Measurements from ENCODE around the gene RBBP4.

The RBBP4 gene

DNA sequence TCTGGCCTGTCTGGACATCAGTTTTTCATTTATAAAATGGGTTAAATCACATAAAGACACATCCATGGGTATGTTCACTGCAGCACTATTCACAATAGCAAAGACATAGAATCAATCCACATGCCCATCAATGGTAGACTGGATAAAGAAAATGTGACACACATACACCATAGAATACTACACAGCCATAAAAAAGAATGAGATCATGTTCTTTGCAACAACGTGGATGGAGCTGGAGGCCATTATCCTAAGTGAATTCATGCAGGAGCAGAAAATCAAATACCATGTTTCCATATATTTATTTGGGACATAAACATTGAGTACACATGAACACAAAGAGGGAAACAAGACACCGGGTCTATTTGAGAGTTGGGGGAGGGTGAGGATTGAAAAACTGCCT is 28.8 kb upstream of the RBBP4 start:
- H3K4me3 ChIP-seq (ENCODE audit: low read depth in 1 of 2, low read length in 2 of 2): no peak overlapping the region
- DNase-seq (no peak), ATAC-seq (ENCODE audit: insufficient read depth, low read depth) (no peak)
- no peaks in the 10 kb centered on the region for H4K20me1 ChIP-seq (ENCODE audit: insufficient read depth, low read length)
- H3K27ac ChIP-seq (ENCODE audit: low read length): no peak overlapping the region
- H2AFZ ChIP-seq (ENCODE audit: low read depth, low read length): no peak overlapping the region
- H3K4me2 ChIP-seq (ENCODE audit: insufficient read depth, low read length): no peak overlapping the region
- no peaks in the 10 kb centered on the region for H3K27me3 ChIP-seq (ENCODE audit: insufficient read depth, low read length, poor library complexity)
- no peaks in the 10 kb centered on the region for H3K79me2 ChIP-seq (ENCODE audit: insufficient read depth, low read length)
- H3K9ac ChIP-seq (ENCODE audit: low read depth, low read length): no peak overlapping the region
- H3K36me3 ChIP-seq (ENCODE audit: insufficient read depth, low read length): peaks cover 15% of the 10 kb centered on the region; the same call in 1 of the 2 replicates
- peaks cover 19% of the 10 kb centered on the region for H3K4me1 ChIP-seq (ENCODE audit: insufficient read depth, low read length)
- TF ChIP-seq, protein P1, sequence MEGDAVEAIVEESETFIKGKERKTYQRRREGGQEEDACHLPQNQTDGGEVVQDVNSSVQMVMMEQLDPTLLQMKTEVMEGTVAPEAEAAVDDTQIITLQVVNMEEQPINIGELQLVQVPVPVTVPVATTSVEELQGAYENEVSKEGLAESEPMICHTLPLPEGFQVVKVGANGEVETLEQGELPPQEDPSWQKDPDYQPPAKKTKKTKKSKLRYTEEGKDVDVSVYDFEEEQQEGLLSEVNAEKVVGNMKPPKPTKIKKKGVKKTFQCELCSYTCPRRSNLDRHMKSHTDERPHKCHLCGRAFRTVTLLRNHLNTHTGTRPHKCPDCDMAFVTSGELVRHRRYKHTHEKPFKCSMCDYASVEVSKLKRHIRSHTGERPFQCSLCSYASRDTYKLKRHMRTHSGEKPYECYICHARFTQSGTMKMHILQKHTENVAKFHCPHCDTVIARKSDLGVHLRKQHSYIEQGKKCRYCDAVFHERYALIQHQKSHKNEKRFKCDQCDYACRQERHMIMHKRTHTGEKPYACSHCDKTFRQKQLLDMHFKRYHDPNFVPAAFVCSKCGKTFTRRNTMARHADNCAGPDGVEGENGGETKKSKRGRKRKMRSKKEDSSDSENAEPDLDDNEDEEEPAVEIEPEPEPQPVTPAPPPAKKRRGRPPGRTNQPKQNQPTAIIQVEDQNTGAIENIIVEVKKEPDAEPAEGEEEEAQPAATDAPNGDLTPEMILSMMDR (IDR thresholded peaks at IDR 0.05; ENCODE audit: borderline replicate concordance, extremely low read depth, low read length, poor library complexity, severe bottlenecking): no peak
- TF ChIP-seq EZH2 (IDR thresholded peaks at IDR 0.05; ENCODE audit: borderline replicate concordance, low read depth, low read length, severe bottlenecking): no peak
- H3K9me3 ChIP-seq (ENCODE audit: insufficient read depth, low read length, severe bottlenecking): no peaks in the 10 kb centered on the region

DNA sequence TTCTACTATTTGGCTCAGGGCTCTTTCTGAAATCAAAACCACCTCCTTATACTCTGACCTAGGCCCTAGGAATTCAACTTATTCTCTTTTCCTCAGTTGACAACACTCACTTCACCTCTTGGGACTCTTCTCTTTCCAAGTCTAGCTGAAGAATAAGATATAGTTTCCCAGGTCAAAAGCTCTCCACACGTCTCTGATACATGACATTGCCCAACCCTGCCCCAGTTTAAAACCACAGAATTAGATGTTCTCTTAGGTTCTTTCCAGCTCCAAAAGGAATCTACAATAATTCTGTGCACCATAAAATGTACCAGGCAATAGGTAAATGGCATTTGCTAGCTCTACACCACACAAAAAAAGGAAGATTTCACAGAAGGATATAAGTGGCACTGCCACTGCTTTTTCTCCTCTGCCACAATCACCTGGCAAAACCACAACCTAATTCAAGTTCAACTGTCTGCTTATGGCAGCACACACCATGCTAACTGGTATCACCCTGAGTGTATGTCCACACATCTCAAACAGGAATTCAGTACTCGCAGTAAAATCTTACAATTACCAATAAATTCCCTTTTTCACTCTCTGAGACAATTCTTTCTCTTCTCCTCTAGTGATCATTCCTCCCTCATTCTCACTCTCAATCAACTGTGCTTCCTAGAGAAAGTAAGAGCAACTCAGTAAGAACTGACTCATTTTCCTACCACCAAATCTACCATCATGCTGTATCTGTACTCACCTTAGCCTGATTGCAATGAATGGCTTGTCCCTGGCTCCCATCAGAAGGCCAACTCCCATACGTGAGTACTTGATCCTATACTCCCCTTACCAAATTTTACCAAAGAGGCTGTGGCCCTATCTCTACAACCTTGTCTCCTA is 28.0 kb upstream of the RBBP4 start:
- Histone ChIP-seq H3K27me3 (ENCODE audit: insufficient read depth, low read length, poor library complexity) (no peaks in the 10 kb centered on the region), H3K4me1 (ENCODE audit: insufficient read depth, low read length) (peaks cover 19% of the 10 kb centered on the region), H3K27ac (ENCODE audit: low read length) (peak overlapping the region; percentile 60), H3K9ac (ENCODE audit: low read depth, low read length) (no peak overlapping the region; the same call in 1 of the 2 replicates), H3K79me2 (ENCODE audit: insufficient read depth, low read length) (no peaks in the 10 kb centered on the region), H3K36me3 (ENCODE audit: insufficient read depth, low read length) (peaks cover 22% of the 10 kb centered on the region; the same call in 1 of the 2 replicates), H3K9me3 (ENCODE audit: insufficient read depth, low read length, severe bottlenecking) (no peaks in the 10 kb centered on the region), H2AFZ (ENCODE audit: low read depth, low read length) (no peak overlapping the region), H4K20me1 (ENCODE audit: insufficient read depth, low read length) (no peaks in the 10 kb centered on the region), H3K4me2 (ENCODE audit: insufficient read depth, low read length) (no peak overlapping the region), H3K4me3 (ENCODE audit: low read depth in 1 of 2, low read length in 2 of 2) (no peak overlapping the region)
- ATAC-seq (ENCODE audit: insufficient read depth, low read depth) (peak; percentile 87), DNase-seq (peak; percentile 38)
- TF ChIP-seq, protein P1 (IDR thresholded peaks at IDR 0.05; ENCODE audit: borderline replicate concordance, extremely low read depth, low read length, poor library complexity, severe bottlenecking): no peak
- TF ChIP-seq EZH2 (IDR thresholded peaks at IDR 0.05; ENCODE audit: borderline replicate concordance, low read depth, low read length, severe bottlenecking): no peak

DNA sequence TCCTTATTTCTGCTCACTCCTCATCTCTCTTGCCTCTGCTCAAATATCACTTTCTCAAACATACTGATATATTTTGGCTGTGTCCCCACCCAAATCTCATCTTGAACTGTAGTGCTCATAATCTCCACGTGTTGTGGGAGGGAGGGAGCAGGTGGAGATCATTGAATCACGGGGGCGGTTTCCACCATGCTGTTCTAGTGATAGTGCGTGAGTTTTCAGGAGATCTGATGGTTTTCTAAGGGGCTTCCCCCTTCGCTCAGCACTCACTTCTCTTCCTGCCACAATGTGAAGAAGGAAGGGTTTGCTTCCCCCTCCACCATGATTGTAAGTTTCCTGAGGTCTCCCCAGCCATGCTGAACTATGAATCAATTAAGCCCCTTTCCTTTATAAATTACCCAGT is 27.2 kb upstream of the RBBP4 start:
- Histone ChIP-seq H3K4me2 (ENCODE audit: insufficient read depth, low read length) (no peak overlapping the region), H3K4me1 (ENCODE audit: insufficient read depth, low read length) (peaks cover 19% of the 10 kb centered on the region), H3K79me2 (ENCODE audit: insufficient read depth, low read length) (no peaks in the 10 kb centered on the region), H3K9ac (ENCODE audit: low read depth, low read length) (no peak overlapping the region), H3K36me3 (ENCODE audit: insufficient read depth, low read length) (peaks cover 26% of the 10 kb centered on the region; the same call in 1 of the 2 replicates), H3K27ac (ENCODE audit: low read length) (peak overlapping the region; percentile 60), H4K20me1 (ENCODE audit: insufficient read depth, low read length) (no peaks in the 10 kb centered on the region), H2AFZ (ENCODE audit: low read depth, low read length) (no peak overlapping the region), H3K27me3 (ENCODE audit: insufficient read depth, low read length, poor library complexity) (no peaks in the 10 kb centered on the region), H3K9me3 (ENCODE audit: insufficient read depth, low read length, severe bottlenecking) (no peaks in the 10 kb centered on the region), H3K4me3 (ENCODE audit: low read depth in 1 of 2, low read length in 2 of 2) (no peak overlapping the region)
- no peak for ATAC-seq (ENCODE audit: insufficient read depth, low read depth)
- no peak for TF ChIP-seq EZH2 (IDR thresholded peaks at IDR 0.05; ENCODE audit: borderline replicate concordance, low read depth, low read length, severe bottlenecking)
- TF ChIP-seq, protein P1 (IDR thresholded peaks at IDR 0.05; ENCODE audit: borderline replicate concordance, extremely low read depth, low read length, poor library complexity, severe bottlenecking): no peak
- no peak for DNase-seq
